ENCODE measurements around the gene TBC1D22A.

The TBC1D22A gene

GRCh38 chr22:47093720-47094119 lies 331.3 kb downstream of the TBC1D22A start:
- DNase-seq, result no peak

GRCh38 chr22:47094861-47095330 lies 332.4 kb downstream of the TBC1D22A start:
- DNase-seq, result no peak

- no peak for DNase-seq
Observed at GRCh38 chr22:47095395-47096122, 333.1 kb downstream of the TBC1D22A start.

GRCh38 chr22:47098121-47098520 lies 335.7 kb downstream of the TBC1D22A start:
- no peak for DNase-seq

GRCh38 chr22:47098554-47098953 lies 336.1 kb downstream of the TBC1D22A start:
- DNase-seq, result no peak

DNA sequence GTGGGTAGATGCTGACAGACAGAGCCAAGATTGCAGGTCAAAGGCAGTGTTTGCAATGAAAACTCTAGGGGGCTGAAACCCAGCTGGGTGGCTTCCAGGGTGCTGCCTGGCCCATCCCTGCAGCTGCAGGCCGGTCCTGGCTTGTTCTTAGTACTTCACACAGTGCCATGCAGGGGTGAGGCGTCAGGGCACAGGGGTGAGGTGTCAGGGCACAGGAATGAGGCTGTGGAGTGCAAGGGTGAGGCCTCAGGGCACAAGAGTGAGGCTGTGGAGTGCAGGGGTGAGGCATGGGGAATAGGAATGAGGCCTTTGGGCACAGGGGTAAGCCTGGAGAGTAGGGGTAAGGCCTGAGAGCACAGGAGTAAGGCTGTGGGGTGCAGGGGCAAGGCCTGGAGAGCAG lies 337.6 kb downstream of the TBC1D22A start:
- DNase-seq, result no peak

DNA sequence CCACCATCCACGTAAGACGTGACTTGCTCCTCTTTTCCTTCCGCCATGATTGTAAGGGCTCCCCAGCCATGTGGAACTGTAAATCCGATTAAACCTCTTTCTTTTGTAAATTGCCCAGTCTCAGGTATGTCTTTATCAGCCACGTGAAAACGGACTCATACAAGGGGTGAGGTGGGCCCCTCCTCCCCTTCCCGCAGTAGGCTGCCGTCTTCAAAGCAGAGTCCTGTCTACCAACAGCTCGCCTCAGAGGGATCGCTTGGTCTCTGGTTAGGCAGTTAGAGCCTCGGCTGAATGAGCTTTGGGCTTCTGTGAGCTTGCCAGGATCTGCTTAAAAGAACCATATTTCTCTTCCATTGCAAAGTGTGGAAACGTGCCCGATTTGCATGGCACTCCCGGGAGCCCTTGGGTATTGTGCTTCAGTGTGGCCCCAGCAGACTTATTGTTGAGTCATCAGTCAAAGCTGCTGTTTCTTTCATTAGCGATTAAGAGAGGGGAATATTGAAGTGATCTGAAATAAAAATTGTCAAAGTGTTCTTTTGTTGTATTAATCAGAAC lies 338.3 kb downstream of the TBC1D22A start:
- no peak for DNase-seq

DNA sequence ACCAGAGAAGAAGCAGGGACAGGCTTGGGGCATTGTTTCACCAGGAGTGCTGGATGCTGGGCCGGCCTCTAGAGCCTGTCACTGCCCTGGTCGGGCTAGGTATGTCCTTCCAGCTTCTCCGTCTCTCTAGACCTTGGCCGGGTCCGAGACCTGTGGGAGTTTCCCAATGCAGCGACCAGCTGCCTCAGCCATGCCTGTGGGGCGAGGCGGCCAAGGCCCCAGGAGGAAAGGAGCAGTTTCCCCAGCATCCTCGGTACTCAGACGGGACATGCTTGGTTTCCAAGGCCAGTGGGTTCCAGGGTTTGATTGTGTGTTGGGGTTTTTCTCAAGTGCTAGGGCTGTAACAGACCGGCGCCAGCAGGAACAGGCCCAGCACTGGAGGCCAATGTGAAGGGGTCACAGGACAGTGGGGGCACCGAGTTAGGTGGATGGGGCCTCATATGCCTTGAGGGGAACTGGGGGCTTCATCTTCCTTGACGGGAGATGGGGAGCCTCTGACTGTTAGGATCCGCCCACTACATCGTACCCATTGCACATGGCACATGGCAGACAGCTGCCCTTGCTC lies 339.0 kb downstream of the TBC1D22A start:
- DNase-seq, result no peak

- peak; percentile 86 for DNase-seq
Observed at GRCh38 chr22:47102081-47102480, 339.6 kb downstream of the TBC1D22A start.

- peak; percentile 87 for DNase-seq
Observed at GRCh38 chr22:47102648-47103047, 340.2 kb downstream of the TBC1D22A start.

DNA sequence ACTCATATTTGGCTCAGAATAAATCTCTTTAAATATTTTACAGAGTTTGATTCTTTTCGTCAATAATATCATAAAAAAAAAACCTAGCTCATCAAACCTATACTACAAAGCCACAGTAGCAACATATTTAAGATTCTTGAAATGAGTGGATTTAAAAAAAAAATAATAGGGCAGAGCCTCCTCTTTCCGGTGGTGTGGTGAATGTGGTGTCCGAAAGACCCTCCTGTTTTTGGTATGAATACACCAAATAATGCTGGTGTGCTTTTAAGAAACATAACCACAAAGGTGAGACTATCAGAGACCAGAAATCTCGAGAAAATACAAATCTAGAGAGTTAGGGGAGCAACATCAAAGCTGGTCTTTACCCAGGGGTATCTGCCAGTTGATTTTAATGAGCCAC lies 342.6 kb downstream of the TBC1D22A start:
- no peak for DNase-seq

GRCh38 chr22:47106806-47107205 lies 344.4 kb downstream of the TBC1D22A start:
- no peak for DNase-seq

DNA sequence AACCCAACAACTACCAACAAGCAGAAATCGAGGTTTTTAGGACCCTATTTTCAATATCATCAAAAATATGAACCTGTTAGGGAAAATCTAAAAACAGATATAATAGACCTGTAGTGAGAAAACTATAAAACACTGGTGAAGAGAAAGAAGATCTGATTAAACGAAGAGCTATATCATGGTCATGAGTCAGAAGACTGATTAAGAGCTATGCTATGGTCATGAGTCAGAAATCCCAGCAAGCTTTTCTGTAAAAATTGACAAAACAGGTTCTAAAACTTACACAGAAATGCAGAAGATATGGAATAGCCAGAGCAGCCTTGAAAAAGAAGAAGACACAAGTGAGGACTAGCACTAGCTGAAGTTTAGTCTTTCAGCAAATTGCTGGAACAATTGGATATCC lies 345.0 kb downstream of the TBC1D22A start:
- DNase-seq, result no peak

- no peak for DNase-seq
Observed at GRCh38 chr22:47110817-47111443, 348.5 kb downstream of the TBC1D22A start.

DNA sequence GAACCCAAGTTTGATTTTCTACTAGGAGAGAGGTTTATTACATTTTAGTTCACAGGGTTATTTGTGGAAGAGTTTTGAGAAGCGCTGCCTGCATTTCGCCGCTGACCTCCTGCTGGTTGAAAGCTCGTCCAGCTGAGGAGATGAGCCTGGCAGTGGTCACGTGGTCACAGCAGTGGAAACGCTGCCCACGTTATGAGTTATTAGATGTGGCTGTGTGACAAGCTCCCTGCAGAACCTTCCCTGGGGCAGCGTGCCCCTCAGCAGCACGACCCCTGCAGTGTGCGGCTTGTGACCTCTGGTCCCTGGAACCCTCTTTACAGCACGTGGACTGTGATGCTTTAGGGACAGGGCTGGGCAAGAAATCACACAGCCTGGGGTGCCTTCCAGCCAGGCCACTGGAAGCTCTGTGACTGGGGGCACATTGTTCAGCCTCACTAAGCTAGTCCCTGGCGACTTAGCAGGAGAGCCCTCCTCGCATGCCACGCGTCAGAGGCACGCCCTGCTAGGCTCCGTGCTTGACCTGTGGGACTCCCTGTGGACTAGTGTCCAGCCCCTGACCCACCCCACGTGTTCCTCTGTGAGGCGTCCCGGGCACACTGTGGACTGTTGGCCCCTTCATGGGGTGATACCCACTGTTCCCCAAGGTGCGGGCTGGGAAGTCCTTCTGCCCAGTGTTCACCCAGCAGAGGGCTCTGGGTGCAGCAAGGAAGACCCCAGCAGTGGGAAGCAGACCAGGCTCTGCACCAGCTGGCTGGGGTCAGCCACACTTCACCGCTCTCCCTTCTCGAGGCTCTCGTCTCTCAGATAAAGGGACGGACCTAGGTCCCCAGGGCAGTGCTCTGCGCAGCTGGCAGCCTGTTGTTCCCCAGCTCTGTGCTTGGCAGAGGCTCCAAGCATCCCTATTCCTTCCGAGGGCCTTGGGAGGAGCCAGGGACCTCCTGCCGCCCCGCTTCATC lies 349.5 kb downstream of the TBC1D22A start:
- DNase-seq, result no peak

DNA sequence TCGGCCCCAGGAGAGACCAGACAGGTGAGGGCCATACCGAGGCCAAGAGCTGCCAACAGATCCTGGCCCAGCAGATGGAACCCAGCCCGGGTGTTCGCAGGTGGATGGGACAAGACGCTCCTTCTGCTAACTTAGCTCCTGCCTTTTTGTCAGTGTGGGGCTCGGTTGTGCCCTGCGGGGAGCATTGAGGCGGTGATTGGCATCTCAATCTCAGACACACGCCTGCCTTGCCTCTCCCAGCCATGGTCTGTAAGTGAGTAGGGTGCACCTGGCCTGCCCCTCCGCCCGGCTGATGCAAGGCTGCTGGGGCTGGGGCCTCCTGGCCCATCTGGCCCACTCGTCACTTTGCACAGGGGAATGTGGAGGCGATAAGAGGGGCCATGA lies 350.1 kb downstream of the TBC1D22A start:
- no peak for DNase-seq

DNA sequence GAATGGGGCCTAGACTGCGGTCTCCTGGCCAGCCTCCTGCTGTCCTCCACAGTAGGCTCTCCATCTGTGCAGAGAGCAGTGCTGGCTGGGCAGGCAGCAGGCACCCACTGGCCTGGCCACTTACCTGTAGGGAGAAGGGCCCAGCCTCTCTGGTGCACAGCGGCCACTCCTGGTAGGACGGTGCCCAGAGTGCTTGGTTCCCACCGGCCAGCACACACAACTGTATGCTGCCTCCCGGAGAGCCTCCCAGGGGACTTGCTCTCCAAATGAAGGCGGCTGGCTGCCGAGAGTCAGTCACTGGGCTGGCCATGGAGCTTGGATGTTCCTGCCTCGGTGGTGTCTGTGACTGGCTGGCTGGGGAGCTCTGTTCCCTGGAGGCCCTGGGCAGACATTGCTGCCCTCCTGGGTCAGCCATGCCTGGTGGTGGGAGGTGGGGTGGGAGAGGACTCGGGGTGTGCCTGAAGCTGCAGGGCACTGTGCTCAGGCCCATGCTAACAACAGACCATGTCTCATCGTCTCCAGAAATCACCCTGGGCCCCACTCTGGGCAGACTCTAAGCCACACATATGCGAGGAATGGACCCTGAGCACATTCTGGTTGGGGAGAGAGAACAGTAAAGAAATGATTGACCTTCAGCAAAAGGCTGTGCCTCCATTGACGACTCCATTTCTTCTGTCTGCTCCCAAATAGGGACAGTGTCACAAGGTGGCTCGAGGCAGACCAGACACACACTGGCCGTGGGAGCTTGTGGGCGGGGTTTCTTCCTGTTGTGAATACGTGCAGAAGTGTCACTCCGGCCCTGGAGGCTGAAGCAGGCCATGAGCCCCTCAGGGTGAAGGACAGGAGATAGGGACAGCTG lies 350.8 kb downstream of the TBC1D22A start:
- DNase-seq, result no peak

DNA sequence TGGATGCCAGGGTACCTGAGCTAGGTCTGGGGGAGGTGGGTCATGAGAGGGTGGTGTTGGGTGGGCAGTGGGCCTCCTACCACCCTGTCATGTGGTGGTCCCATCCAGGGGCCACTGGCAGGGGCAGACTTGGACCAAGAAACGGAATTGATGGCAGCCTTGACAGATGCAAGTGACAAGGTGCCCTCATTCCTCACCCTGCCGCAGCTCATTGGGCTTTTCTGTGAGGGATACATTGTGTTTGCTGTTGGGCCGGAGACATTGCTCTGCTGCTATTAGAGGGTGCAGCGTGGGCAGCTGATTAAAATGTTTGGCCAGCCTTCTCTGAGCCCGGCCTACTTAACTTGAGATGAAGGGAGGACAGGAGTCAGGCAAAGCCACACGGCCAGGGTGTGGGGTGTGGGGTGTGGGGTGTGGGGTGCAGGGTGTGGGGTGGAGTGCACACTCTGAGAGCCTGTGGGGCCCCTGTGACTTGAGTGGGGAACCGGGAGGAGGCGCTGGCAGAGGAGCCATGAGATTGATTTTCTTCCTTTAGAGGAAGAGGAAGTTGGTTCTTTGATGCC lies 351.5 kb downstream of the TBC1D22A start:
- no peak for DNase-seq

- no peak for DNase-seq
Observed at GRCh38 chr22:47114813-47115517, 352.5 kb downstream of the TBC1D22A start.

DNA sequence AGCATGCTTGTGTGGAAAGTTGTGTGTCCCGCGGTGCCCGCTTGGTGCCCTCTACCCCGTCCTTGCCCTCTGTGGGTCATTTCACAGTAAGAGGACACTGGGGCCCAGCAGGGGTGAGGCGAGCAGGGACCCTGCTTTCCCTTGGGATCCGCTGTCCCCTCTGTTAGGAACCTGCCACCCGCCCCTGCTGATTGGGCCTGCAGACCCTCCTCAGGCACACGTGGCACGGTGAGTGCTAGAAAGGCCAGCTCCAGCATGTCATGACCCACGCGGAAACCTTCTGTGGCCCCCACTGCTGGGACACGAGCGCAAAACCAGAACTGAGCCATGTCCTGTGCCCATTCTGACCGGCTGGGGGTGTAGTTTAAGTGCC lies 353.1 kb downstream of the TBC1D22A start:
- DNase-seq, result no peak

DNA sequence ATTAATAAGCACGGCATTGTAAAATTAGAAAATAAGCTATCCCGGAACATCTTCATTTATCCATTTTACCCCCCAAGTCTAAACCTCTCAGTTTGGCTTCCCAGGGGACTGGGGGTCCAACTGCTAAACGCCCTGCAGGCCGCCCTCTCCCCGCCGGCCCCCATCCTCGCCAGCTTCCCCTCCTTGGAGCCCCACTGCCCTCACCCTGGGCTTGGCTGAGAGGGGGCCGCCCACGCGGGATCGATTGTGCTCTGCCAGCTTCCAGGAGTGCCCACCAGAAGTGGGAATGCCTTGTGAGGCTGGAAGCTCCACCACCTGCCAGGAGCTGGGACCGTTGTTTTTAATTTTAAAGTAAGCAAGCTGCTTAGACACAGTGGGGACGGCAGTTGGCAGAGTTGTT lies 353.5 kb downstream of the TBC1D22A start:
- no peak for DNase-seq
